Measurements from ENCODE around the gene RASGRF1.
"Not testable (repeated sequence)": the region's sequence is repeated elsewhere in the genome, so short reads cannot be mapped to it uniquely, and the experiment has no call there.

Gene RASGRF1

GRCh38 chr15:79037848-79038247 lies 52.7 kb downstream of the RASGRF1 start:
- DNase-seq, result no peak

DNA sequence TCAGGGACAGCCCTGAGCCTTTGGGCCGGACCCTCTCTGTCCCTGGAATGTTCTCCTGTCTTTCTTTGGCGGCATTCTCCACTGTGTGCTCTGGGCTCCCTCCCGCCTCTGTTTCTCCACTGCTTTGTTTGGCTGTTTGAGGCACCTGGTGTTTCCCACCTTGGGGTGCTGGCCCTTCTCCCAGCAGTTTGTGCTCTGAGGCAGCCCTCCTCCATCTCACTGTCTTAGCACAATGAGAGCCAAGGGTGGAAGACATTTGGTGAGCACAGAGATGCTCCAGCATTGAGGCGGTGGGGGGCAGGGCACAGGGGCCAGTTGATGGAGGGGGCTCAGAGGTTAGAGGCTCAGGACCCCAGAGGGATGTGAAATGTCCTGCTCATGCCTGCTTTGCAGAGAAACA lies 54.3 kb downstream of the RASGRF1 start:
- DNase-seq, result no peak

DNA sequence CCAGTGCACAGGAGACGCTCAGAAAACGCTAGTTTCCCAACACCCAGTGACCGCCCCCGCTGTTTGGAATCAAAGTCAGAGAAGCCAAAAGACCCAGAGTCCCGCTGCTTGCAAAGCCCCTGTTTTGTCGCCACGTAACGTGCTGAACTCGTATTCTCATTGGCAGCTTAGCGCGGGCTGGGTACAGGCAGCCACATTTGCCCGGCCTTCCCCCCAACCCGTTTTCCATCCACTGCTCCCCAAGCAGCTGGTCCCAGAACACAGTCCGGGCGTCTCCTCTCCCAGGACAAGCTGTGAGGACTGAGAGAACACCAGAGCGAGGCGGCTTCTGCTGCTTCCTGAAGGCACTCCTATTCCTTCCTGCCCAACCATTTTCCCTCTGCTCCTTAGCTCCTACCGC lies 54.8 kb downstream of the RASGRF1 start:
- DNase-seq, result no peak

DNA sequence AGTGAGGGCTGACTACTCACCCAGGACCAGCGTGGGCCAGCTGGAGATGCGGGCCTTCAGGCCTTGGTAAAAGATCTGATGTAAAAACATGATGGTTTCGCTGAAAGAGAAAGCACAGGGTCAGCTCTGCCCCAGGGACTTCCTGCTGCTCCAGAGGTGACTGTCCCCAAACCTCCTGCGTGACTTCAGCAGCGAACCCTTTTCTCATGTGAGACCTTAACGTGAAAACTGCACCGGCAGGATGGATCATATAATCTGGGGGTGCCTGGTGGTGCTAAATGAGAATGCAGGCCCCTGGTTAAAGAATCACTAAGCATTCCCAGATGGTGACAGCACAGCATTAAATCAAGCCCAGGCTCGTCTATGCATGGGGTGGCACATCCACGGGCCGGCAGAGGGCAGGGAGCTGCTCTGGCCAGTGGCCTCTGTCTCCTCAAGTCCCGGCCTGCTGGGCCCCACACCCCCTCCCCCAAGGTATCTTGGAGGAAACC lies 55.4 kb downstream of the RASGRF1 start:
- no peak for DNase-seq

- no peak for DNase-seq
Observed at GRCh38 chr15:79034284-79034683, 56.3 kb downstream of the RASGRF1 start.

DNA sequence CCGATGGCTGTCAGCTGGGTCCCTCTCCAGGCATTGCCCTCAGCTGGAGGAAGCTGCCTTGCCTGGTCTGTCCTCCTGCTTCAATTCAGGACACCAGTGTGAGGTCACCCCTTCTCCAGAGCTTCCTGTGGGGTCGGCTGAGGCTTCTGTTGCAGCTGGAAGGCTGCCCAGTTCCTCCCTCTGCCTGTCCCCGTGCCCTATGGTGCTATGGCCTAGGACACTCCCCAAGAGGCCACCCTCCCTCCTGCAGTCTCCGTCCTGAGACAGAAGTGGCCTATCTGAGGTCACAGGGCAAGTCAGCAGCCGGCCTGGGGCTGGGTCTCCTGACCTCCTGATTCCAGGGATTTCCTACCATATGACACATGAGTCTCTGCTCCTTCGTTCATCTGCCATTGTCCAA lies 57.9 kb downstream of the RASGRF1 start:
- no peak for DNase-seq

GRCh38 chr15:79031821-79032220 lies 58.8 kb downstream of the RASGRF1 start:
- DNase-seq, result no peak

- no peak for DNase-seq
Observed at GRCh38 chr15:79031201-79031600, 59.4 kb downstream of the RASGRF1 start.

DNA sequence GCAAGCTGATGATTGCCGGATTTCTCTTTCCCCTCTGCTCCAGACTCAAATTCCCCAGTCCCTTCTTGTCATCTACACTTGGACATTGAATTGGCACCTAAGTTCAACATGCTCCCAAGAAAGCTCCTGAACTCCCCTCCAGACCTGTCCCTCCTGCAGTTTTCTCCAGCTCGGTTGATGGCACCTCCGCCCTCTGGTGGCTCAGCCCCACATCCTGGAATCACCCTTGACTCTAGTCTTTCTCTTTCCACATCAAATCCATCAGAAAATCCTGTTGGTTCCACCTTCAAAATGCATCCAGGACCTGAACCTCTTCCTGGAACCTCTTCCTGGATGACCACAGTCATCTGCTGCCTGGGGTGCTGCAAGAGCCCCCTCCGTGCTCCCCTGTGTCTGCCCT lies 60.1 kb downstream of the RASGRF1 start:
- DNase-seq, result no peak

- no peak for DNase-seq
Observed at GRCh38 chr15:79028411-79028964, 62.1 kb downstream of the RASGRF1 start.

- no peak for DNase-seq
Observed at GRCh38 chr15:79027532-79028410, 62.8 kb downstream of the RASGRF1 start.

DNA sequence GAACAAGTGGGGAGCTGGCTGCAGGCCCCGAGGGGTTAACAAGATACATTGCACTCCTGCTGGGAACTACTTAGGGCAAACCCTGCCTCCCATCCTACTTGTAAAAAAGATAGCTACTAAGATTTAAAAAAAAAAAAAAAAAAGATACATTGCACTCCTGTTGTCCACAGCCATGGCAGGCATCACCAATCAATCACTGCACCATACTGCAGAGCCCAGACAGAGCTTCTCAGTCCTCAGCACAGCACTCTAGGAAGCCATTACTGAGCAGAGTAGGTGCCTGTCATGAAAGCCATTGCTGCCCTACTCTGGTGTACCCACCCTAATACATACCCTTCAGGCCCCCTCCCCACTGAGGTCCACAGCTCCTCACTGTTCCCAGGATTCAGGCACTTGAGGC lies 64.8 kb downstream of the RASGRF1 start:
- DNase-seq, result no peak

DNA sequence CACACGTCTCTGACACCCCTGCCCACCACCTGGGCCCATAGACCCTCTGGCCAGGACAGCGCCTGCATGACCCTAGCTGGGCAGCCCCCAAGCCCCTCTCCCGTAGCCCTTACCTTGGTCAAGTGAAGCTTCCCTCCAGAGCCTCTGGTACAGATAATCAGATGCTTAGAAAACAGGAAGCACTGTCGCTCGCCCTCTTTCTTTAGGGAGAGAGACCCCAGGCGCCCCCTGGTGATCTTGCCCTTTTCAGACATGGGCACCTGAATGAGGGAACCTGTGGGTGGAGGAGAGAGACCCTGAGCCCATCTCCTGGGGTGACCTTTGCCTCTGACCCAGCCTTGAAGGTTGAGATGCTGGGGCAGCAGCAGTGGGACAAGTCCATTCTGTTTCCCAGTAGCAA lies 65.4 kb downstream of the RASGRF1 start:
- DNase-seq, result peak; percentile 43

GRCh38 chr15:79024493-79024892 lies 66.1 kb downstream of the RASGRF1 start:
- DNase-seq, result not testable (repeated sequence)

DNA sequence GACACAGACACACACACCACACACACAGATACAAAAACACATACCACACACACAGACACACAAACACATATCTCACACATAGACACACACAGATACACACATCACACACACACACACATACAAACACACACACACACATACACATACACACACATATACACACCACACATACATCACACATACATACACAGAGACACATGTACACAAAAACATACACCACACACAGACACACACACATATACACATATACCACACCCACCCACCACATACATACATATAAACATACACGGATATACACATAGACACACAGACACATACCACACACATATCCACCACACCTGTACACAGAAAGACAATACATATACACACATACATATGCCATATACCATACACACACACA lies 66.7 kb downstream of the RASGRF1 start:
- DNase-seq, result no peak

DNA sequence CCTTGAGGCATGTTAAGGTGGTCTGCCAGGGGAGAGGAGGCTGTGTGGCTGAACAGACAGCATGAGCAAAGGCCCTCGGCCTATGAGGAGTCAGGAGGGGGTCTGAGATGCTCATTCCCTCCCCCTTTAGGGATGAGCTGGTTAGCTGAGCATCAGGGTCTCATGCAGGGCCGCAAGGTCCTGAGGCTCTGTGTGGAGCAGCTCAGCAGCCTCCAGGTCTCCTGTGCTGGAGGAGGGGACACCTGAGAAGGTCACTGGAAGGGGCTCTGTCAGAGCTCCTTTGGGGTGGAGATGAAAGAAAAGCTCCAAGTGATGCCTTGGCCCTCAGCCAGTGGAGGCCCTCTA lies 67.1 kb downstream of the RASGRF1 start:
- DNase-seq, result no peak

GRCh38 chr15:79018960-79019359 lies 71.6 kb downstream of the RASGRF1 start:
- DNase-seq, result no peak

- no peak for DNase-seq
Observed at GRCh38 chr15:79017953-79018352, 72.6 kb downstream of the RASGRF1 start.

- DNase-seq, result no peak
Observed at GRCh38 chr15:79016527-79017170, 73.9 kb downstream of the RASGRF1 start.

GRCh38 chr15:79015416-79015815 lies 75.2 kb downstream of the RASGRF1 start:
- DNase-seq, result no peak

DNA sequence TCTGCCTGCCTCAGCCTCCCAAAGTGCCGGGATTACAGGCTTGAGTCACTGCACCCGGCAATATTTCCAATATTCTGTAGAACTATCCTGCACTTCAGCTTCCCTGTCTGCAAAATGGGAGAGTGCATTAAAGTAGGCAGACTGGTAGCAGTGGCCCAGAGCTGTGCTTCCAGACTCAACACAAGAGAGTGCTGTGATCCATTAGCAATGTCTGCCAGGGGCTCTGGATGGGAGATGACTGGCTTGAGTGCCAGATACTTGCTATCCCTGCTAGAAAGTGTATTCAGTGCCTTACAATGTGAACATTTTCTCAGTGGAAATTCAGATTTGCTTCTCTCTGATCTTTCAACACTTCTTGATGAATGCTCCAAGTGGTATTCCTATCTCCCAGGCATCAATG lies 80.3 kb downstream of the RASGRF1 start:
- DNase-seq, result no peak

DNA sequence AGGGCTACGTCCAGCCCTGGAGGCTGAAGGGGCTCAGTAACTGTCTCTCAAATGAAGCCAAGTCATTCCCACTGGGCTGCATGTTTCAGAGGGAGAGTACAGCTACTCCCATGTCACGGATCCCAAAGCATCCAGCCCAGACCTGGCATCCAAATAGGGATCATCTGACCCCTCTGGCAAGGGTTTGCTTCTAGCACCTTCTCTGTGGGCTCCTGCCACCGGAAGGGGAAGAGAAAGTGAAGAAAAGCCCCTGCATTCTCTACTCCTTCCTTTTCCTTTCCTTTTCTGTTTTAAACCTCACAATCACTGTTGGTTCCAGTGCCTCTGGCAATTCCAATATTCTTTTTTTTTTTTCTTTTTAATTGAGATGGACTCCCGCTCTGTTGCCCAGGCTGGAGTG lies 81.2 kb downstream of the RASGRF1 start:
- no peak for DNase-seq

DNA sequence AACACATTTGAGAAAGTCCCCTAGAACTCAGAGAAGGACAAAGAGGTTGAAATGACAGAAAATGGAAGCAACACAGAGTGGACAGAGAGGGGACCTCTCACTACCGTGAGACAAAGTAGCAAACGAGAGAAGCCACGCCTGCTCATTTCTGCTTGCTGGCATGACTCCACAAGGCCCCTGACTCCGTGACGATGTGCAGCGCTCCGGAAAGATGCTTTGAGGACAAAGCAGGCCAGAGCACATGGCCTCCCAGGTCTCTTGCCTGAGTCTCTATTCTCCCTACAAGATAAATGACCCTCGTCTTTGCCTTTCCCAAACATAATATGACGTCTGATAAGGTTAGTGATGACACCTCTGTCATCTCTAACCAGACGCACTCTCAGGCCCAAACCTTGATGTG lies 81.9 kb downstream of the RASGRF1 start:
- no peak for DNase-seq

DNA sequence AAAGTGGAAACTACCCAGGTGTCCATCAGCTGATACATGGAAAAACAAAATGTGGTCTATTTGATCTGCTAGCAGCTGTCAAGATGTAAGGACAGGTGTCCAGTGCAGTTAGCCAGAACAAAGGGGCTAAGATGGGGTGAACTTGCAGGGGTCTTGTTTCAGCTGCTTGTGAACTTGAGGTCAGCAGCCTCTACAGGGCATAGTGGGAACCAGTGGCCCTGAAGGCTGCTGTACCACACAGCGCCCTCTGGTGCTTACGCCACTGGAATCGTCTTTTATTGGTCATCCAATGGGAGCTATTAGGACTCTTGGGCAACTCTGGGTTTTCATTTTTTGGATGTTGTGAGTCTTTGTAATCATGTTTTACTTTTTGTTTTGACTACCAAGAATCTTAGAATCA lies 83.5 kb downstream of the RASGRF1 start:
- peak; percentile 44 for DNase-seq

Data from CD4-positive, alpha-beta T cell treated with Interleukin-15 for 1 hour (primary cell).